OCI-LY1 (cell line): Measurements from ENCODE around the gene TIPIN.
"Not testable (repeated sequence)": the region's sequence is repeated elsewhere in the genome, so short reads cannot be mapped to it uniquely, and the experiment has no call there.

Experiments used
- H2AFZ ChIP-seq: fragments of 200-600 bp; sonication (generic), shearing (Covaris generic); 2 replicates; pipeline ENCODE4 v1.6.0; 2014; ENCODE audit warnings: antibody characterized with exemption, mild to moderate bottlenecking, low read length
- H3F3A ChIP-seq: fragments of 200-600 bp; sonication (generic), shearing (Covaris generic); 2 replicates; pipeline ENCODE4 v1.6.0; 2014; ENCODE audit warnings: mild to moderate bottlenecking, antibody characterized with exemption, low read length, moderate library complexity; ENCODE audit not compliant: insufficient read depth
- H3K27ac ChIP-seq: fragments of 200-600 bp; sonication (generic); 2 replicates; pipeline ENCODE4 v1.5.1; 2014; ENCODE audit warnings: low read length, mixed run types, mild to moderate bottlenecking, low read depth; ENCODE audit not compliant: poor library complexity, severe bottlenecking
- H3K27me3 ChIP-seq: fragments of 200-600 bp; sonication (generic); 2 replicates; pipeline ENCODE4 v1.6.0; 2014; ENCODE audit warnings: antibody characterized with exemption, mild to moderate bottlenecking, low read length, moderate library complexity; ENCODE audit not compliant: insufficient read depth
- H3K36me3 ChIP-seq: fragments of 200-600 bp; sonication (generic); 2 replicates; pipeline ENCODE4 v1.6.1; 2014; ENCODE audit warnings: mild to moderate bottlenecking, antibody characterized with exemption, low read length, moderate library complexity, mixed read lengths; ENCODE audit not compliant: insufficient read depth
- H3K4me1 ChIP-seq: fragments of 200-600 bp; sonication (generic); 2 replicates; pipeline ENCODE4 v1.5.1; 2014; ENCODE audit warnings: mild to moderate bottlenecking, low read length, moderate library complexity; ENCODE audit not compliant: insufficient read depth, severe bottlenecking
- H3K4me2 ChIP-seq: fragments of 200-600 bp; sonication (generic), shearing (Covaris generic); 2 replicates; pipeline ENCODE4 v1.6.1; 2014; ENCODE audit warnings: low read length
- H3K4me3 ChIP-seq: fragments of 200-600 bp; sonication (generic); 2 replicates; pipeline ENCODE4 v1.5.1; 2014; ENCODE audit warnings: low read length, low read depth, mild to moderate bottlenecking, mixed read lengths; ENCODE audit not compliant: poor library complexity, severe bottlenecking
- H3K79me2 ChIP-seq: fragments of 200-600 bp; shearing (Covaris generic); 2 replicates; pipeline ENCODE4 v1.6.1; 2016; ENCODE audit warnings: mixed run types, low read length, mixed read lengths; ENCODE audit not compliant: insufficient read depth
- H3K9ac ChIP-seq: fragments of 200-600 bp; sonication (generic), shearing (Covaris generic); 2 replicates; pipeline ENCODE4 v1.6.1; 2014; ENCODE audit warnings: mild to moderate bottlenecking, low read length, mixed read lengths
- H3K9me2 ChIP-seq: fragments of 200-600 bp; sonication (generic), shearing (Covaris generic); 2 replicates; pipeline ENCODE4 v1.6.1; 2014; ENCODE audit warnings: low read depth, mild to moderate bottlenecking, low read length, mixed read lengths
- H3K9me3 ChIP-seq: fragments of 200-600 bp; shearing (Covaris generic); 2 replicates; pipeline ENCODE4 v1.6.1; 2014; ENCODE audit warnings: low read length, mixed read lengths
- H4K20me1 ChIP-seq: fragments of 200-600 bp; sonication (generic), shearing (Covaris generic); 2 replicates; pipeline ENCODE4 v1.6.0; 2016; ENCODE audit warnings: mild to moderate bottlenecking, low read length; ENCODE audit not compliant: insufficient read depth
- CTCF ChIP-seq: fragments of 200-600 bp; sonication (generic), shearing (Covaris generic); IDR thresholded peaks from 2 replicates; pipeline ENCODE4 v1.5.1; 2017; ENCODE audit warnings: mild to moderate bottlenecking, antibody characterized with exemption, low read length, moderate library complexity, mixed read lengths
- EZH2 ChIP-seq: fragments of 200-600 bp; sonication (generic), shearing (Covaris generic); IDR thresholded peaks from 2 replicates; pipeline ENCODE4 v1.8.0; 2017; ENCODE audit warnings: borderline replicate concordance, mixed run types, mild to moderate bottlenecking, antibody characterized with exemption, low read length, moderate library complexity, mixed read lengths

The TIPIN gene

GRCh38 chr15:66362776-66363175 lies 6.3 kb upstream of the TIPIN start:
- no peaks in the 10 kb centered on the region for H4K20me1 ChIP-seq
- H3K27me3 ChIP-seq = no peaks in the 10 kb centered on the region
- H3K9me2 ChIP-seq = no peaks in the 10 kb centered on the region
- H3K9ac ChIP-seq = no peak overlapping the region
- no peak overlapping the region for H3K27ac ChIP-seq
- H2AFZ ChIP-seq = no peak overlapping the region
- H3K4me2 ChIP-seq = no peak overlapping the region
- H3K36me3 ChIP-seq = no peaks in the 10 kb centered on the region
- H3K9me3 ChIP-seq = no peaks in the 10 kb centered on the region
- no peaks in the 10 kb centered on the region for H3F3A ChIP-seq
- no peak overlapping the region for H3K4me3 ChIP-seq
- TF ChIP-seq CTCF = no peak
- TF ChIP-seq EZH2 = no peak
- H3K79me2 ChIP-seq = no peaks in the 10 kb centered on the region
- peaks cover 12% of the 10 kb centered on the region for H3K4me1 ChIP-seq

GRCh38 chr15:66361745-66362460 lies 5.4 kb upstream of the TIPIN start:
- not testable (repeated sequence) for H3F3A ChIP-seq, H3K9me2 ChIP-seq, H2AFZ ChIP-seq

GRCh38 chr15:66359740-66360139 lies 3.3 kb upstream of the TIPIN start:
- Histone ChIP-seq H2AFZ (no peak overlapping the region), H3K27ac (no peak overlapping the region)

More at GRCh38 chr15:66361745-66362460, 5.4 kb upstream of the TIPIN start:
- peaks cover 16% of the 10 kb centered on the region for H3K4me1 ChIP-seq
- H4K20me1 ChIP-seq, H3K9me3 ChIP-seq, H3K4me2 ChIP-seq, H3K4me3 ChIP-seq, H3K9ac ChIP-seq, H3K27ac ChIP-seq, H3K27me3 ChIP-seq, H3K36me3 ChIP-seq, H3K79me2 ChIP-seq: not testable (repeated sequence)

More at GRCh38 chr15:66359740-66360139, 3.3 kb upstream of the TIPIN start:
- H3K9ac ChIP-seq = no peak overlapping the region
- no peak for TF ChIP-seq EZH2
- no peak for TF ChIP-seq CTCF
- H3K27me3 ChIP-seq = no peaks in the 10 kb centered on the region
- H3K79me2 ChIP-seq = peaks cover 14% of the 10 kb centered on the region
- H3K4me3 ChIP-seq = no peak overlapping the region
- no peak overlapping the region for H3K4me2 ChIP-seq
- no peaks in the 10 kb centered on the region for H4K20me1 ChIP-seq
- no peaks in the 10 kb centered on the region for H3K36me3 ChIP-seq
- H3K9me3 ChIP-seq = no peaks in the 10 kb centered on the region
- no peaks in the 10 kb centered on the region for H3K9me2 ChIP-seq
- H3K4me1 ChIP-seq = peaks cover 27% of the 10 kb centered on the region
- no peaks in the 10 kb centered on the region for H3F3A ChIP-seq
